Breast epithelium (tissue), 3 donors: Measurements from ENCODE around the gene ALG2.

Experiments
- POLR2A ChIP-seq: fragments of 450-650 bp; IDR thresholded peaks from one replicate; pipeline ENCODE4 v1.6.1; 2016; ENCODE audit warnings: antibody characterized with exemption, mild to moderate bottlenecking, moderate library complexity
- POLR2AphosphoS5 ChIP-seq, 3 donors: sonication (generic); formaldehyde crosslinking; IDR thresholded peaks; one replicate each; pipeline ENCODE4 v1.6.1; 2017; ENCODE audit warnings: antibody characterized with exemption in 3 of 3
- TF ChIP-seq, protein P1 (sequence below), 3 donors: fragments of 450-650 bp; IDR thresholded peaks; one replicate each; pipeline ENCODE4 v1.5.1; 2016 to 2017; ENCODE audit warnings: antibody characterized with exemption in 3 of 3, mild to moderate bottlenecking in 3 of 3, moderate library complexity in 3 of 3

DNA sequence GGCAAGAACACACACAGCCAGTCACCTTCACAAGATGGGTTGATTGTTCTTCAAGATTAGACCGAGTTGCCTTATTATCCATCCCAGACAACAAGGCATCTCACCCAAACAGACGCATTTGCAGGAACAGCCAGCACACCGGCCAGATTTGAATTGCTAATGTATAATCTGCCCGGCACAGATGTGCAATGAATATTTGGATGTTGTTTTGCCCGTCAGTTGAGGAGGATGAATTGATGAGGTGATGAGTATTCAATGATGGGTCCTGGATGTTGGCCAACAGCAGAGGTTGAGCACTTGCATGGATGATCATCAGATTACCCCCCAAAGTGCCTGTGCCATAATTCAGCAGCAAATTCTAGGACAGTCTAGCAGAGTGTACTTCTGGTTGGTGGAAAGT lies 20.1 kb downstream of the ALG2 start:
- TF ChIP-seq, protein P1, sequence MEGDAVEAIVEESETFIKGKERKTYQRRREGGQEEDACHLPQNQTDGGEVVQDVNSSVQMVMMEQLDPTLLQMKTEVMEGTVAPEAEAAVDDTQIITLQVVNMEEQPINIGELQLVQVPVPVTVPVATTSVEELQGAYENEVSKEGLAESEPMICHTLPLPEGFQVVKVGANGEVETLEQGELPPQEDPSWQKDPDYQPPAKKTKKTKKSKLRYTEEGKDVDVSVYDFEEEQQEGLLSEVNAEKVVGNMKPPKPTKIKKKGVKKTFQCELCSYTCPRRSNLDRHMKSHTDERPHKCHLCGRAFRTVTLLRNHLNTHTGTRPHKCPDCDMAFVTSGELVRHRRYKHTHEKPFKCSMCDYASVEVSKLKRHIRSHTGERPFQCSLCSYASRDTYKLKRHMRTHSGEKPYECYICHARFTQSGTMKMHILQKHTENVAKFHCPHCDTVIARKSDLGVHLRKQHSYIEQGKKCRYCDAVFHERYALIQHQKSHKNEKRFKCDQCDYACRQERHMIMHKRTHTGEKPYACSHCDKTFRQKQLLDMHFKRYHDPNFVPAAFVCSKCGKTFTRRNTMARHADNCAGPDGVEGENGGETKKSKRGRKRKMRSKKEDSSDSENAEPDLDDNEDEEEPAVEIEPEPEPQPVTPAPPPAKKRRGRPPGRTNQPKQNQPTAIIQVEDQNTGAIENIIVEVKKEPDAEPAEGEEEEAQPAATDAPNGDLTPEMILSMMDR (IDR thresholded peaks at IDR 0.05): no peak
- no peak for TF ChIP-seq POLR2A
- TF ChIP-seq POLR2AphosphoS5 (IDR thresholded peaks at IDR 0.05): no peak
